Rectal smooth muscle tissue (tissue), 1 donor: ENCODE measurements around the gene EEF1A2.
"Not testable (repeated sequence)": the region's sequence is repeated elsewhere in the genome, so short reads cannot be mapped to it uniquely, and the experiment has no call there.

Experiments
- H3K27ac ChIP-seq: one replicate; pipeline ENCODE4 v1.7.0; 2013; ENCODE audit warnings: low read depth, low read length, inconsistent platforms
- H3K27me3 ChIP-seq: one replicate; pipeline ENCODE4 v1.7.0; 2013; ENCODE audit warnings: low read length; ENCODE audit not compliant: control insufficient read depth, insufficient read depth
- H3K36me3 ChIP-seq: one replicate; pipeline ENCODE4 v1.7.0; 2013; ENCODE audit warnings: low read length; ENCODE audit not compliant: control insufficient read depth, insufficient read depth
- H3K4me1 ChIP-seq: one replicate; pipeline ENCODE4 v1.7.0; 2013; ENCODE audit warnings: low read length; ENCODE audit not compliant: control insufficient read depth, insufficient read depth
- H3K4me3 ChIP-seq: one replicate; pipeline ENCODE4 v1.7.0; 2013; ENCODE audit warnings: low read length
- H3K9ac ChIP-seq: one replicate; pipeline ENCODE4 v1.7.0; 2013; ENCODE audit warnings: low read length

The EEF1A2 gene

GRCh38 chr20:63483834-63484233 is 15.0 kb downstream of the EEF1A2 start:
- H3K4me3 ChIP-seq, result no peak overlapping the region
- no peak overlapping the region for H3K9ac ChIP-seq
- H3K27ac ChIP-seq, result no peak overlapping the region
- no peaks in the 10 kb centered on the region for H3K36me3 ChIP-seq
- H3K27me3 ChIP-seq, result peaks cover 13% of the 10 kb centered on the region
- no peaks in the 10 kb centered on the region for H3K4me1 ChIP-seq

- Histone ChIP-seq H3K4me3 (no peak overlapping the region), H3K9ac (no peak overlapping the region), H3K27me3 (peaks cover 15% of the 10 kb centered on the region), H3K36me3 (no peaks in the 10 kb centered on the region), H3K27ac (no peak overlapping the region), H3K4me1 (no peaks in the 10 kb centered on the region)
Measured at GRCh38 chr20:63482021-63482587, 16.8 kb downstream of the EEF1A2 start.

- no peaks in the 10 kb centered on the region for H3K36me3 ChIP-seq
- no peak overlapping the region for H3K4me3 ChIP-seq
- no peak overlapping the region for H3K27ac ChIP-seq
- peaks cover 14% of the 10 kb centered on the region for H3K27me3 ChIP-seq
- H3K9ac ChIP-seq, result no peak overlapping the region
- H3K4me1 ChIP-seq, result no peaks in the 10 kb centered on the region
Measured at GRCh38 chr20:63481503-63481902, 17.4 kb downstream of the EEF1A2 start.

GRCh38 chr20:63479695-63480419 is 19.0 kb downstream of the EEF1A2 start:
- H3K9ac ChIP-seq, H3K27ac ChIP-seq, H3K36me3 ChIP-seq, H3K4me3 ChIP-seq, H3K4me1 ChIP-seq: not testable (repeated sequence)
- H3K27me3 ChIP-seq, result peaks cover 24% of the 10 kb centered on the region

- H3K9ac ChIP-seq, result no peak overlapping the region
- H3K27ac ChIP-seq, result no peak overlapping the region
- no peak overlapping the region for H3K4me3 ChIP-seq
- H3K27me3 ChIP-seq, result peaks cover 34% of the 10 kb centered on the region
- no peaks in the 10 kb centered on the region for H3K4me1 ChIP-seq
- H3K36me3 ChIP-seq, result no peaks in the 10 kb centered on the region
Measured at GRCh38 chr20:63478346-63479302, 20.3 kb downstream of the EEF1A2 start.

- no peak overlapping the region for H3K4me3 ChIP-seq
- H3K27me3 ChIP-seq, result peaks cover 41% of the 10 kb centered on the region
- no peak overlapping the region for H3K27ac ChIP-seq
- H3K4me1 ChIP-seq, result no peaks in the 10 kb centered on the region
- no peak overlapping the region for H3K9ac ChIP-seq
- no peaks in the 10 kb centered on the region for H3K36me3 ChIP-seq
Measured at GRCh38 chr20:63477944-63478343, 20.9 kb downstream of the EEF1A2 start.

GRCh38 chr20:63477061-63477616 is 21.7 kb downstream of the EEF1A2 start:
- Histone ChIP-seq H3K27me3 (peaks cover 40% of the 10 kb centered on the region), H3K27ac (no peak overlapping the region), H3K4me3 (no peak overlapping the region), H3K4me1 (no peaks in the 10 kb centered on the region), H3K9ac (no peak overlapping the region), H3K36me3 (no peaks in the 10 kb centered on the region)

GRCh38 chr20:63475209-63475608 is 23.7 kb downstream of the EEF1A2 start:
- H3K27me3 ChIP-seq, result peaks cover 46% of the 10 kb centered on the region
- H3K36me3 ChIP-seq, result no peaks in the 10 kb centered on the region
- H3K27ac ChIP-seq, result no peak overlapping the region
- no peak overlapping the region for H3K4me3 ChIP-seq
- no peak overlapping the region for H3K9ac ChIP-seq
- H3K4me1 ChIP-seq, result no peaks in the 10 kb centered on the region

- Histone ChIP-seq H3K36me3 (no peaks in the 10 kb centered on the region), H3K4me3 (no peak overlapping the region), H3K9ac (no peak overlapping the region), H3K27ac (no peak overlapping the region), H3K4me1 (no peaks in the 10 kb centered on the region), H3K27me3 (peaks cover 43% of the 10 kb centered on the region)
Measured at GRCh38 chr20:63473555-63474449, 25.1 kb downstream of the EEF1A2 start.

GRCh38 chr20:63472862-63473390 is 26.0 kb downstream of the EEF1A2 start:
- Histone ChIP-seq H3K27me3 (peaks cover 36% of the 10 kb centered on the region), H3K4me3 (no peak overlapping the region), H3K27ac (no peak overlapping the region), H3K9ac (no peak overlapping the region), H3K36me3 (no peaks in the 10 kb centered on the region), H3K4me1 (no peaks in the 10 kb centered on the region)

GRCh38 chr20:63471981-63472831 is 26.7 kb downstream of the EEF1A2 start, which contains the start of gene KCNQ2:
KCNQ2 (minus strand) TSS chr20:63472655; CDS start chr20:63472463, 192 bp downstream.
- Histone ChIP-seq H3K27ac (no peak within 1 kb of the TSS), H3K36me3 (no peaks in the 10 kb centered on the region), H3K27me3 (peaks cover 35% of the 10 kb centered on the region), H3K4me1 (no peaks in the 10 kb centered on the region), H3K9ac (no peak within 1 kb of the TSS), H3K4me3 (no peak within 1 kb of the TSS)
